Astrocyte of the spinal cord (primary cell): ENCODE measurements around the gene ILK.

ENCODE experiments used
- DNase-seq: peaks from one replicate; pipeline ENCODE4 v3.0.0; 2011; ENCODE audit warnings: low read depth, low spot score
- H3K4me3 ChIP-seq: 2 replicates; pipeline ENCODE4 v1.5.1; 2011; ENCODE audit warnings: low read depth, mild to moderate bottlenecking, low read length, moderate library complexity
- in situ Hi-C: cut with HindIII; loops from 2 replicates; pipeline ENCODE4 v1.10.0; 2017; ENCODE audit warnings: low sequenced_read_pairs
- TF ChIP-seq, protein P1 (sequence below): IDR thresholded peaks from 2 replicates; pipeline ENCODE4 v1.5.1; 2012; ENCODE audit warnings: low read depth, mild to moderate bottlenecking, low read length, inconsistent platforms

ILK gene

DNA sequence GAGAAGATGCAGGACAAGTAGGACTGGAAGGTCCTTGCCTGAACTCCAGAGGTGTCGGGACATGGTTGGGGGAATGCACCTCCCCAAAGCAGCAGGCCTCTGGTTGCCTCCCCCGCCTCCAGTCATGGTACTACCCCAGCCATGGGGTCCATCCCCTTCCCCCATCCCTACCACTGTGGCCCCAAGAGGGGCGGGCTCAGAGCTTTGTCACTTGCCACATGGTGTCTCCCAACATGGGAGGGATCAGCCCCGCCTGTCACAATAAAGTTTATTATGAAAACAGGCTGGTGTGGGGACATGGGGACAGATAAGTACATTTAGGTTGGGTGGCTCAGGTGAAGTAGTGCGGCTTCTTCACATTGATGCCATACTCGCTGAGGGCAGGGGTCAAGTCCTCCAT lies 7.0 kb downstream of the ILK start:
- DNase-seq = no peak

DNA sequence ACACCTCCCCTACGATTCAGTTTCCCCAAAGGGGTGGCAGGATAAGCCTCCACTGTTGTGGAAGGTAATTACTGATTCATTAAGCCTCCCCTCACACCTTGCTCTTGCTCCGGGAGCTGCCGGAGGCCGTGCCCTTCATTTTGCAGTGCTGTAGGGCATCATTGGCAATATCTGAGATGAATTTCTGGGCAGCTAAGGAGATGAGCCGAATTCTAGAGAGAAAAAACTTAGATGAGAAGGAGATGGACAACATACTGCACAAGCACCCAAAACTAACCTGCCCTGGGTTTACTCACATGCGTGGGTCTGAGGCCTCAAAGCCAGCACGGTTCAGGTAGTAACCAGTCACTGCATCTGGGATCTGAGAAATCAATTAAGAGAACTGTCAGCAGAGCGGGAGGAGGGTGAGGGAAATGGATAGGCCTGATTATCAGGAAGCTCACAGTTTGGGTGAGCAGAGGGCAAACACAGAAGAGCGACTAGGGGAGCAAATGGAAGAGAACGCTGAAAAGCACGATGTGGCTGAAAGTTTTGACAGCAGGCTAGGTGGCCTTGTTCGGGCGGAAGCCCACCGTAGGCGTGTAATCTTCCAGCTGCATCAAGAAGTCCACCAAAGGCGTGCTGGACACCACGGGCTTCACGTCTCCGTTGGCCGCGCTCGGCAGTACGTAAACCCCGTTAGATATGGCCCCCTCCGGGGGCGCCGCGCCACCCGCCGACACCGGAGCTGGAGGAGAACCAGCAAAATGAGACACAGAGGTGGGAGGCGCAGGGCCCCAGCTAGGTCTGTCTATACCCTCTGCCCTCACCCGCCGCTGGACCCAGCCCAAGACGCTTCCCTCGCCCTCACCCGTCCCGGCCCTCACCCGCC lies 7.8 kb downstream of the ILK start:
- TF ChIP-seq, protein P1, sequence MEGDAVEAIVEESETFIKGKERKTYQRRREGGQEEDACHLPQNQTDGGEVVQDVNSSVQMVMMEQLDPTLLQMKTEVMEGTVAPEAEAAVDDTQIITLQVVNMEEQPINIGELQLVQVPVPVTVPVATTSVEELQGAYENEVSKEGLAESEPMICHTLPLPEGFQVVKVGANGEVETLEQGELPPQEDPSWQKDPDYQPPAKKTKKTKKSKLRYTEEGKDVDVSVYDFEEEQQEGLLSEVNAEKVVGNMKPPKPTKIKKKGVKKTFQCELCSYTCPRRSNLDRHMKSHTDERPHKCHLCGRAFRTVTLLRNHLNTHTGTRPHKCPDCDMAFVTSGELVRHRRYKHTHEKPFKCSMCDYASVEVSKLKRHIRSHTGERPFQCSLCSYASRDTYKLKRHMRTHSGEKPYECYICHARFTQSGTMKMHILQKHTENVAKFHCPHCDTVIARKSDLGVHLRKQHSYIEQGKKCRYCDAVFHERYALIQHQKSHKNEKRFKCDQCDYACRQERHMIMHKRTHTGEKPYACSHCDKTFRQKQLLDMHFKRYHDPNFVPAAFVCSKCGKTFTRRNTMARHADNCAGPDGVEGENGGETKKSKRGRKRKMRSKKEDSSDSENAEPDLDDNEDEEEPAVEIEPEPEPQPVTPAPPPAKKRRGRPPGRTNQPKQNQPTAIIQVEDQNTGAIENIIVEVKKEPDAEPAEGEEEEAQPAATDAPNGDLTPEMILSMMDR = no peak
- DNase-seq = peak; percentile 19
- in situ Hi-C loops = no loop called here
- peak overlapping the region; percentile 65 for H3K4me3 ChIP-seq

More for the DNA sequence above, 7.0 kb downstream of the ILK start:
- H3K4me3 ChIP-seq = no peak overlapping the region
- in situ Hi-C loops = no loop called here
- TF ChIP-seq, protein P1 = no peak

DNA sequence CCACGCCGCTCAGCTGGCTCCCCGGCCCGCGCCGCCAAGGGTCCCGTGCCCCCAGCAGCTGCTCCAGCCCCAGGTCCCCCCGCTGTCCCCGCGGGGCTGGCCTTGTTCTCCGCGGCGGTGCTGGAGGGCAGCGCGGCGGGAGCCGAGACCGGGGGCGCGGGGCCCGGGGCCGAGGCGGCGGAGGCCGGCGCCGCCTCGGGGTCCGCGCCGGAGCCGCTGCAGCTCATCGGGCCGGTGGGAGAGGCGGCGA lies 8.3 kb downstream of the ILK start:
- peak overlapping the region; percentile 65 for H3K4me3 ChIP-seq
- no peak for DNase-seq
- TF ChIP-seq, protein P1 = no peak
- in situ Hi-C loops = no loop called here

DNA sequence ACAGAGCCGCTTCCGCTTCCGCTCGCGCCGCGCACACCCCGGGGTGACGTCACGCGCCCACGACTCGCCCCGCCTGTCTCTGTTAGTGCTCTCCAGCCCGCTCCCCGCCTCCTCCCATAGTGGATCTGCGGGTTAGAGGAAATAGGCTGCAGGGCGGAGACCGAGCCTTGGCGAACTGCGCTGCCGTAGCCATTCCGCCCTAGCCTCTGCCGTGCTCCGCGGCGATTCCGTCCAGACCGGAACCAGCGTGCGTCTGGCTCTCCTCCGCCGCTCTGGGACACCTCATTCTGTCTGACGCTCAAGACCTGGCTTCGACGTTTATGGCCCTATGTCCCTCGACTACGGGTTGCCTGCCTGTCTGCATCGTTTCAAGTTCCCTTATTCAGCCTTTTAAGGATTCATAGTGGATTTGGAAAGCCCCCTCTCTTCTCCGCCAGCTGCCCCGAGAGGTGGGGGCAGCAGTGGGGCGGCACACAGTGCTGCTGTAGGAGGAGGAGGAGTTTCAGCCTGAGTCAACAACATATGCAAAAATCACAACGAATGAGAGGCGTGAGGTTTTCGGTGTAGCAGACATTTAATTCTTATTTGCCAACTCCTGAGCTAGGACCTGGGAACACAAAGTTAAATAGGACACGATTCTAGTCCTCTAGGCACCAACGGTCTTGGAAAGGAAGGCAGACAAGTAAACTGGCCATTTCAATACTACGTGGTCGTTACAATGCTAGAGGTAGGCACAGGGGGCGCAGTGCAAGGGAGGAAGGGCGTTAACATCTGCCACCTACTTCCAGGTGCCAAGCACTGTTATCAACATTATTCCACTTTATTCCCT lies 8.9 kb downstream of the ILK start, which contains the start of gene TAF10:
Gene TAF10 (minus strand): TSS at position 4 of the 829 bp plus-strand sequence. CDS start 27 bp downstream, outside the sequence.
- TF ChIP-seq, protein P1 = peak; percentile 56
- in situ Hi-C loops = no loop called here
- DNase-seq = peak; percentile 96

DNA sequence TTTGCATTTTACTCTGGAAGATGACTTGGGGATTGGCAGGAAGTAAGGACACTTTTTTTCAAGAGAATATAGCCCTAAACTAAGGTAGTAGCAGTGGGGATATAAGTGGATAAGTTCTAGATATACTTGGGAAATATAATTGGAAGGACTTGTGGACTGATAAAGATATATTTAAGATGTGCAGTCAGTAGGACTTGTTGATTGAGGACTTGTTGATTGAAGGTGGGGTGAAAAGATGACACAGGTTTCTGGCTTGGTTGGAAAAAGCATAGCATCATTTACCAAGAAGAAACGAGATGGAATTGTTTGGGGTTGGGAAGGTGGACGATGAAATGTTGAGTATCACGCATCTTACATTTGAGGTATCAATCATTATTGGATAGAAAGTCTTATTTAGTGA lies 9.9 kb downstream of the ILK start:
- in situ Hi-C loops = no loop called here
- H3K4me3 ChIP-seq = no peak overlapping the region
- TF ChIP-seq, protein P1 = no peak
- no peak for DNase-seq

More for the DNA sequence above, 8.9 kb downstream of the ILK start, which contains the start of gene TAF10:
- H3K4me3 ChIP-seq = peak within 1 kb of the TSS; percentile 65

DNA sequence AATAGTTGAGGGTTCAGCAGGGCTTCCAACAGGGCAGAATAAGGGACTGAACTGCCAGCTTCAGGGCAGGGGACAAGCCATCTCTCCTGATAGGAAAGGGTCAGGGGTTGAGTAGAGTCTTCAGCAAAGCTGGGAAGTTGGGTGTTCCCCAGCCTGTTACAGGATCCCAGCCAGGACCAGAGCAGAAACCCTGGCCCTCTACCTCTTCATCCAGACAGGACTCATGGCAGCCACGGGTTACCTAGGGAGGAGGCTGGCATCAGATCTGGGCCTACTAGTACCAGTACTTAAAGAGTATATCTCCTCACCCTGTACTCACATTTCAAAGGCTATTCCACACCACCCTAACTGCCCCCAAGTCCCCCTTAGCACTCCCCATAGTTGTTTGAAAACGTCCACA lies 10.9 kb downstream of the ILK start:
- H3K4me3 ChIP-seq = no peak overlapping the region
- TF ChIP-seq, protein P1 = no peak

More for the DNA sequence above, 10.9 kb downstream of the ILK start:
- DNase-seq = no peak
- in situ Hi-C loops = no loop called here
